ENCODE results near the gene EFCAB7.

EFCAB7 gene

DNA sequence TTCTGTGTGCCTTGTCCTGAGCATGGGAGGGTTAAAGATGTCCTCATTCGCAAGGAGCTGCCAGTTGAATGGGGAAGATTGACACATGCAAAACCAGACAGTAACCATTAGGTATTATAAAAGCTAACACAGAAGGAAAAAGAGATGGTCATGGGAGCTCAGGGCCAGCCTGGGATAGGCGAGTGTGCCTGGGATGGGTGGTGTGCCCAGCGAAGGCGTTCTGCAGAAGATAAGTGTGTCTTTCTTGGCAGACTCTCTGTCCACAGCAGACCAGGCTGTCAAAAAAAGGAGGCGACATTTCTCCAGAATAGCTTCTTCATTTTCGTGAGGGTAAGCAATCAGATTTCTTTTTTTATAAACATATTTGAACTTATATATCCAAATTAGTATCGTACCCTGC is 84.0 kb downstream of the EFCAB7 start:
- TF ChIP-seq POLR2AphosphoS5 (IDR thresholded peaks at IDR 0.05; ENCODE audit: low read depth, low read length): no peak
- TF ChIP-seq TAF1 (IDR thresholded peaks at IDR 0.05; ENCODE audit: borderline replicate concordance, insufficient read depth, low read length): no peak
- TF ChIP-seq SIN3A (IDR thresholded peaks at IDR 0.05; ENCODE audit: borderline replicate concordance, insufficient read depth, low read length): no peak
- no peak for TF ChIP-seq REST (IDR thresholded peaks at IDR 0.05; ENCODE audit: insufficient read depth in 1 of 2, low read depth in 2 of 2, low read length in 2 of 2)
- TF ChIP-seq FOXP2 (optimal IDR thresholded peaks at IDR 0.05; ENCODE audit: borderline replicate concordance, extremely low read depth, extremely low read length, insufficient read depth): no peak

GRCh38 chr1:63611231-63611630 is 87.9 kb downstream of the EFCAB7 start:
- TF ChIP-seq SIN3A (IDR thresholded peaks at IDR 0.05; ENCODE audit: borderline replicate concordance, insufficient read depth, low read length) (no peak), FOXP2 (optimal IDR thresholded peaks at IDR 0.05; ENCODE audit: borderline replicate concordance, extremely low read depth, extremely low read length, insufficient read depth) (no peak), TAF1 (IDR thresholded peaks at IDR 0.05; ENCODE audit: borderline replicate concordance, insufficient read depth, low read length) (no peak), POLR2AphosphoS5 (IDR thresholded peaks at IDR 0.05; ENCODE audit: low read depth, low read length) (no peak), REST (IDR thresholded peaks at IDR 0.05; ENCODE audit: insufficient read depth in 1 of 2, low read depth in 2 of 2, low read length in 2 of 2) (no peak)

DNA sequence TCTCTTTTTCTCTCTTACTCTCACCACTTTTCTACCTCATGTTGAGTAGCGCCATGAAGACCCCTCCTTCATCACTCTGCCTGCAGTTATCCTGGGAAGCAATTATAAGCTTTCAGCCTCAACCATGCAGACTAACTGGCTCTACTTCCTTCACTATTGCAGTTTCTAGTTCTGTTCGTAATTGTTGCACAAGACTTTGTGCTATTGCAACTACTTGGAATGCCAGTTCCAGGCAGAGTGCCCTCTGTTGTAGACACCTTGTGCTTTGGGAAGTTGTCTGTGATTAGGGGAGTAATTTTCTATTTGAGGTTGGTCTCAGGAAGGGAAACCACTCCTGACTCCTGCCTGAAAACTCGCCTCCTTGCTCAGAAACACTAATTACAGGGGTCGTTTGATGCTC is 89.2 kb downstream of the EFCAB7 start:
- TF ChIP-seq SIN3A (IDR thresholded peaks at IDR 0.05; ENCODE audit: borderline replicate concordance, insufficient read depth, low read length): no peak

- no peak for TF ChIP-seq REST (IDR thresholded peaks at IDR 0.05; ENCODE audit: insufficient read depth in 1 of 2, low read depth in 2 of 2, low read length in 2 of 2)
- no peak for TF ChIP-seq FOXP2 (optimal IDR thresholded peaks at IDR 0.05; ENCODE audit: borderline replicate concordance, extremely low read depth, extremely low read length, insufficient read depth)
- no peak for TF ChIP-seq POLR2AphosphoS5 (IDR thresholded peaks at IDR 0.05; ENCODE audit: low read depth, low read length)
- TF ChIP-seq SIN3A (IDR thresholded peaks at IDR 0.05; ENCODE audit: borderline replicate concordance, insufficient read depth, low read length): no peak
- no peak for TF ChIP-seq TAF1 (IDR thresholded peaks at IDR 0.05; ENCODE audit: borderline replicate concordance, insufficient read depth, low read length)
Measured at GRCh38 chr1:63612971-63613370, 89.6 kb downstream of the EFCAB7 start.

DNA sequence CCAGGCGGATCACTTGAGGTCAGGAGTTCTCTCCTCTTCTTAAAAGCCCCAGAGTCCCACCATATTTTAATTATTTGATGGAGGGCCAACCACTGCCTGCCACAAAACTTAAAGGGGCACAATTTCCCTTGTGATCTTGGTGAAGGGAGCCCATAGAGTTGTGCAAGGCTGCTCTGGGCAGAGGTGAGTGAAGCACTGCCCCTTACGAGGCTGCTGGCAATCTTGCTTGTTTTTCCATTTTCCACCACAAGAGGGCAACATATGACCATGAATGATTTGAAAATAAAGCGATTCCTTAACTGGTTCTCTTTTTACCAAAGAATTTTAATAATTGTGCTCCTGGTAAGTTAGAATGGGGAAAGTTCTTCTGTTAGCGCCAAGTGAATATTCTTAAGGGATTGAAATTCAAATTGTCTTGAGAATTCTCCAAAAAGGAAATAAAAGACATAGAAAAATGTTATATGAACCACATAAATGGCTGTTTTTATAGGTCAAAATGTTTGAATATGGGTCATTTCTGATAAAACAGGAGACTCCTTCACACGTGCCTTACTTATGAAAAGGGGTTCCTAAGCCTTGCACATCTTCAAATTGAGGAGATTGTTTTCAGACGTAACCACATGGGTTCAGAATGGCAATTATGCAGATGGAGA is 92.6 kb downstream of the EFCAB7 start:
- no peak for TF ChIP-seq SIN3A (IDR thresholded peaks at IDR 0.05; ENCODE audit: borderline replicate concordance, insufficient read depth, low read length)
- TF ChIP-seq FOXP2 (optimal IDR thresholded peaks at IDR 0.05; ENCODE audit: borderline replicate concordance, extremely low read depth, extremely low read length, insufficient read depth): no peak
- no peak for TF ChIP-seq REST (IDR thresholded peaks at IDR 0.05; ENCODE audit: insufficient read depth in 1 of 2, low read depth in 2 of 2, low read length in 2 of 2)
- no peak for TF ChIP-seq POLR2AphosphoS5 (IDR thresholded peaks at IDR 0.05; ENCODE audit: low read depth, low read length)
